IPS DF 4.7 (cell line): Measurements from ENCODE around the gene SPAG5.

ENCODE experiments used
- DNase-seq: peaks from one replicate; pipeline ENCODE4 v3.0.0-alpha.2; 2013; ENCODE audit warnings: low spot score; ENCODE audit errors: extremely low read depth

The SPAG5 gene

DNA sequence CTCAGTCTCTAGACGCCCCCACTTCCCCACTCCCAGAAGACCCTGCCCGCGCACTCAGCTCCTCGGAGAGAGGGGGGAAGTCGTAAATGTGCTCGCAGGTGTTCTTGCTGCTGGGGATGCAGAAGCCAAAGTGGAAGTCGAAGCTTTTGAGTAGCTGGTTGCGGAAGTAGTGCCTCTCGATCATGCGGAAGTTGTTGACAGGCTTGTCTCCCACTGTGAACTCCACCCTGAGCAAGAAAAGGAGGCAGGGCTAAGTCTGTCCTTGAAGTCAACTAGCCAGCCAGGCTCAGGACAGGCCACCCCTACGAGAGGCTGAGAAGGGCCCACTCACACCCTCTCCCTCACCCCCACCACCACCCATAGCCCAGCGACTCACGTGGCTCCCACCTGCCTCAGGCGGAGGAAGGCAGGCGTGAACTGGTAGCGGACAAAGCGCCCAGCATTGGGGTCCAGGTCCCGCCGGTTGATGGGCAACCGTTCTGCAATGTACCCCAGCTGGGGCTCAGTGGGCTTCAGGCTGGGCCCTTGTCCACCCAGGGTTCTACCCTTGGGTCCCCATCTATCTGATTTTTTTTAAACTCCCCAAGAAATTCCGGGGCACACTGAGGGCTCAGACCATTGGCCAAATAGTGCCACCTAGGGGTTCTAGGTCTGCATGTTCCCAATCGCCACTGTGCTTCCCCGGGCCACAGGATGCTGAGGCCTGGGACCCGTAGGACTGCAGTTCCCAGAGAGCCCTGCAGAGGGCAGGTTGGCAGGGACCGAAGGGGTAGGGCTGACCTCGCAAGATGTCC is 51.0 kb downstream of the SPAG5 start:
- peak; percentile 64 for DNase-seq

DNA sequence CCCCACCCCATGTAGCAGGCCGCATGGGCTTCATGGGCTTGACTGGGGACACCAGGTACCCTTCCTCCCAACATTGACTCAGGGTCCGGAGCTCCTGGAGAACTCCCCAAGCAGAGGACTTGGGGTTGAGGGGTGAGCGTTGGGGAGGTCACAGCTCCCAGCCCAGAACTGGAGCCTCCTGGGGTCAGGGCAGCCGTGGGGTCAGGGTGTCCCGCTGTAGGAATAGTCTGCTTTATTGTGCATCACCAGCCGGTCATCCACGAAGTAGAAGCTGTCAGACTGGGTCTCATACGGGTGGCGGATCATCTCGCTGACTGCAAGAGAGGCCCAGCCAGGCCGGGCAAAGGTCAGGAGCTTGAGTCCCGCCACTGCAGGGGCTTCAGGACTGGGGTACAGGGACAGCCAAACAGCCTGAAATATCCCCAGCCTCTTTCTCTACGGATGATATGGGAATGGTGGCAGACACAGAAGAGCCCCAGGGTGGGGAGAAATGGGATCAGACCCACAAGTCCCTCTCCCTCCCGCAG is 51.7 kb downstream of the SPAG5 start:
- no peak for DNase-seq

DNA sequence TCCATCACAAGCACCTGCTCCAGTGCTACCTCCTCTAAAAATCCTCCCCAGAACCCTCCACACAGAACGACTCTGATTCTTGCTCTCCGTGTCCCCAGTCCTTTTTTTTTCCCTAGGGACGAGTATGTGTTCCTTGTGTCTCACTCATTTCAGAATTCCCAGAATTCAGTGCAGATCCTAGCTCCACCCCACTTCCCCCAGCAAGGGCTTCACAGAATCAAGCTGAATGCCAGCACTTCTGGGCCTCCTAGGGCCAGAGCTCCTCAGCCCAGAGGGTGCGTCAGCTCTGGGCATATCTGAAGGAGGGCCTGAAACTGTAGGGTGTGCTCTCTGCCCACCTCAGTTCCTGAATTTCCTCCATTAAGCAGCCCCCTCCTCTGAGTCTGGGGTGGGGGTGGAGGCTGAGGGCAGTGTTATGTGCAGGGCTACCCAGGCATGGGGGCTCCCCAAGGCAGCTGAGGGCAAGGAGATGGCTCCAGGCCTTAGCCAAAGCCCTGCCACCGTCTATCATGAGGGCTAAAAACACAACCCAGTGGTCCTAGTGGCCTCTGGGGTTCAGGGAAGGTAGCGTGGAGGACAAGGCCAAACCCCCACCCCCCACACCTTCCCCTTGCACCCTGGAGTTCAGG is 52.9 kb downstream of the SPAG5 start:
- DNase-seq, result no peak

DNA sequence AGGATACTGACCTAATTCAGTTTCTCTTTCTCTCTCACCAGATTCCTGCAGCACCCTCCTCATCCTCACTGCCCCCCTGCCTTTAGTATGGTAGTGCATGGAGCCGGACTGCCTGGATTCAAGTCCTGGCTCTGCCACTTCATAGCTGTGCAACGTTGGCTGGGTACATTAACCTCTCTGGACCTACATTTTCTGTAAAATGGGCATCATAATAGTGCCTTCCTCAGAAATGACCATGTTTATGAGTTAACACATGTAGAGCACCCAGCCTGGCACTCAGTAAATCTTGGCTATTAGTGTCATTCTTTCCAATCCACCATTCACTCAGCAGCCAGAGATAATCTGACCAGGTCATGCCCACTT is 53.7 kb downstream of the SPAG5 start:
- no peak for DNase-seq

DNA sequence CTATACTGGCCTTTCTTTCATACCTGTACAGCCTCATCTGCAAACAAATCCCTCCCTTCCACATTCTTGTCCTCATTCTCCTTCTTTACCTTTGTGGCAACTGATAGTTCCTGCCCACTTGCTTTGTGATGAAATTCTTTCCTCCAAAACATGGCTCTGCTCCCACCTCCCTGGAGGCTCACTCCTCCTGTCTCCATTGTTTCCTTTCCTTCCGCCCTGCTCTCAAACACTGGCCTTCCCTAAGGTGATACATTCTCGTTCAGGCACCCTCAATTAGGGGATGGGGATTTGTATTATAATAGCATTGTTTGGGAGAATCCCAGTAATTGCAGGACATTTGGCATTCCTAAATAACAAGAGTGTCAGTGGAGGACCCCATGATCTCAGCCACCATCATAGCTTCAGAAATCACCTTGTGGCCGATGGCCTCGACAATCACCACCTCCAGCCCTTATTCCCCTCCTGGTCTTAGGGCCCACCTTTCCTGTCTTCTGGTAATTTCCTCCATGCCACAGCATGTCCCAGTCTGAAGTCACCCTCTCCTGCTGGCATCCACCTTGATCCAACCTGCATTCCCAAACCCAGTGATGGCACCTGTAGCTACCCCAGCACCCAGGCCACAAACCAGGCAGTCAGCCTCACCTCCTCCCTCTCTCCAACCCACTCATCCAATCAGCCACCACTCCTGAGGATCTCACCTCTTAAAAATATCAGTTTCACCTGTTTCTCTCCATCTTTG is 54.3 kb downstream of the SPAG5 start:
- no peak for DNase-seq

DNA sequence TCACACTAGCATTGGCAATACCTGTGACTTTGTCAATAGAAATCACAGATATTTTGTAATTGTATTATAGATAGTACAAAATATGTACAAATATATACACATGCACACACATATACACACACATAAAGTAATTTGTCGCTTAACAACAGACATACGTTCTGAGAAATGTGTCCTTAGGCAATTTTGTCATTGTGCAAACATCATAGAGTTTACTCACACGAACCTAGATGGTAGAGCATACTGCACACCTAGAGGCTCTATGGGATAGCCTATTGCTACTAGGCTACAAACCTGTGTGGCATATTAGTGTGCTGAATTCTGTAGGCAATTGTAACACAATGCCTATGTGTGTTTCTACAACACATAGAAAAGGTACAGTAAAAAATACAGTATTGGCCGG is 57.4 kb downstream of the SPAG5 start:
- DNase-seq, result no peak

DNA sequence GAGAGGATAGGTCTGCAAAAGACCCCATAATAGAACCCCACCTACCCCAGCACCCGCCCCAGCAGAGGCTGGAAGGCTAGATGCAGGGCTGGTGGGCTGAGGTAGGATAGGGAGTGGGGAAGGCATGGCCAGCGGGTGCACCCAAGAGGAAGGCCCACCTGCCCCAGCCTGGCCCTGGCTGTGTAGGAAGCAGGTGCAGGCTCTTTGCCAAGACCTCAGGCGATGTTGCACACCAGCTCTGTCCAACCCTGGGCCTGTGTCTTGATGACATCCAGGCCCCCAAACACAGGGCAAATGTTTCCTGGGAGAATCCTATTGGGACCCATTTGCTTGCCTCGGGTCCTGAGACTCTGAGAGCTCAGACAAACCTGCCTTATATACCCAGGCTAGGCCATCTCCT is 58.6 kb downstream of the SPAG5 start:
- DNase-seq, result no peak

DNA sequence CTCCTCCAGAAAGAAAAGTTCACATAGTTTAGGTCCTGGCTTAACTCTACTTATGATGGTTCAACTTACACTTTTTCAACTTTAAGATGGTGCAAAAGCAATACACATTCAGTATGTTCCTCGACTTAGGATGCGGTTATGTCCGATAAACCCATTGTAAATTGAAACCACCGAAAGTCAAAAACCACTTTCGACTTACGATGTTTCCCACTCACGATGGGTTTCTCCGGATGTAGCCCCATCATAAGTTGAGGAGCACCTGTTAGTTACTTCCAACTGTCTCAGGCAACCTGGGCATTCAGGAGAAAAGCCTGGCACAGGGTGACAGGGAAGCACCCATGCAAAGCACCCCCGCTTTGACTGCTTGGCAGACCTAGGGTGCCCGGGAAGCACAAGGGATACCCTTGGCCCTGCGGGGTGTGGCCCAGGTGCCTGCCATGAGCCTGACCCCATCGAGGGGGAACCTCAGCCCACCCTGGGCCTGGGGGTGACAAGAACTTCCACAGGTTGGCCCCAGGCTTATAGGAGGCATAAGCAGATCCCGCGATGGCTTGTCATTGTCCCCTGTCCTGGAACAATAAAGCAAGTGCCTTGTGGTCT is 60.4 kb downstream of the SPAG5 start:
- DNase-seq, result no peak

DNA sequence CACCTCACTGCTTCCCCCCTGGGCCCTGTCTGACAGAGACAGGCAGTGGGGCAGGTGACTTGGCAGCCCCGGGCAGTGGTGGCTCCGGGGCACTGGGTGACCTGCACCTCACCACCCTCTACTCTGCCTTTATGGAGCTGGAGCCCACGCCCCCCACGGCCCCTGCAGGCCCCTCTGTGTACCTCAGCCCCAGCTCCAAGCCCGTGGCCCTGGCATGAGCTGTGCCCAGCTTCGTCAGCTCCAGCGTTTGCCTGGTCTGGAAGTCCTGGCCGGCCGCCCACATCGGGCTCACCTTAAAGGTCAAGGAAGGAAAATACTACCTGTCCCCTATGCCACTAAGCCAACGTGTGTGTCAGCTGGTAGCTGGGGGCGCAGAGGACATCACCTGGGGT is 61.6 kb downstream of the SPAG5 start:
- no peak for DNase-seq

DNA sequence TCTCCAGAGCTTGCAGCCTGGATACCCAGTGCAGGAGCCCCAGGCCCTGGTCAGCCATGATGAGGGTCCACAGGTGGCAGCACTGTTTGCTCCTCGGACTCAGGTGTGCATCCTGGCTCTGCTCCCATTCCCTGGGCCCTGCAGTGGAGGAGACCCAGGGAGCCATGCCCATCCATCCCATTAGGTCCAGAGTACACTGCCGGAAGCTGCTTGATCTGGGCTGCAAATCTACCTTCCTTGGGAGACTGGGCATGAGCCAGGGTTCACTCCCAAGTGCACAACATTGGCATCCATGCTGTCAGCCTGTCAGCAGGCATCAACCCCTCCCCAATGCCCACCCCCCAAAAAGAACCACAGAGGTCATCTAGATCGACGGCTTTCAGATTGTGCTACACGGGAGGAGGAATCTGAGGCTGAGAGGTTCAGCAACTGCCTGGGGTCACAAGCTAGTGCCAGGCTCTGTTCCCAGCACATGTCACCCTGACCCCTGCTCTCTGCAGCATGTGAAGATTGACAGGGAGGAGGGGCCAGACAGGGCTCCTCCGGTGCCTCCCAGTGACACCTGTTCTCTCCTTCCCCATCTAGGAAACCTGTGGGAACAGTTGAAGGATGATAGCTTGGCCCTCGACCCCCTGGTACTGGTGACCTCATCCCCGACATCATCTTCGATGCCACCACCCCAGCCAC is 62.1 kb downstream of the SPAG5 start:
- no peak for DNase-seq

DNA sequence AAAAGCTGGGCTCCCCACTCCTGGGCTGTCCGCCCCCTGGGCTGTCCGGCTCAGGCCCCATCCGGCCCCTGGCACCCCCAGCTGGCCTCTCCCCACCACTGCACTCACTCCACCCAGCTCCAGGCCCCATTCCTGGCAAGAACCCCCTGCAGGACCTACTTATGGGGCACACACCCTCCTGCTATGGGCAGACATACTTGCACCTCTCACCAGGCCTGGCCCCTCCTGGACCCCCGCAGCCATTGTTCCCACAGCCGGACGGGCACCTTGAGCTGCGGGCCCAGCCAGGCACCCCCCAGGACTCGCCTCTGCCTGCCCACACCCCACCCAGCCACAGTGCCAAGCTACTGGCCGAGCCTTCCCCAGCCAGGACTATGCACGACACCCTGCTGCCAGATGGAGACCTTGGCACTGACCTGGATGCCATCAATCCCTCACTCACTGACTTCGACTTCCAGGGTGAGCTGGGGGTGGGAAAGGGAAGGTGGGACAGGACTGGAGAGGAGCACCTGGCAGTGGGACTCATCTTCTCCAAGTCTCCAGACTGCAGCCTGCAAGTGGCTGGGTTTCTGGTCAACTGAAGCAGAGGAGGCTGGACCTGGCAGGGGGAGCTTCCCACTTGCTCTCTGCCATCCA is 64.0 kb downstream of the SPAG5 start:
- no peak for DNase-seq

DNA sequence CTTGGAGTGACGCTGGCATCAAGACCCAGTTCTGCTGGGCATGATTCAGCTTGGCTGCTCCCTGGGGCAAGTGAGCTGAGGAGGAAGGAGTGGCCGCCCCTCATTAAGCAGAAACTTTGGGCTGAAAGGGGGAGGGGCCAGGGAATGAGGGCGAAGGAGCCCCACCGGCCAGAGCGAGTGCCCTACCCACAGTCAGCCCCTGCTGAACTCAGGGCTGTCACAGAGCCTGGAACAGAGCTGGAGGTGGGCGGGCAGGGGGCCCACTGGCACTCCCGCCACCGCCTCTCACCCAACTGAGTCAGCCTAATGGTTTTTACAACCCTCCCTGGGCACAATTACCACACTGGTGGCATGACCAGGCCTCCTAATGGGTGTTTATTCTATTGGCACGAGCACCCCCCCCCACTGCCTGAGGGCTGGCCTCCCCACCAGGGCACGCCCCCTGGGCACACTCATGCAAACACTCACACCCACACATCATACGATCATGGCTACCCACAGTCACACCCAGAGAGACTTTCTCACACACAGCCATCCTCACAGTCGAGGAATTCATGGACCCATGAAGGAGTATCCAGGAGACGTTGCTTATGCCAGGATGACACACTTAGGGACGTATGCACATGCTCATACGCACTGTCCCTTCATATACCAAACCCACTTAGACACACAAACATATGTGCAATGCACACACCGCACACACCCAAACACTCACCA is 65.6 kb downstream of the SPAG5 start:
- no peak for DNase-seq

DNA sequence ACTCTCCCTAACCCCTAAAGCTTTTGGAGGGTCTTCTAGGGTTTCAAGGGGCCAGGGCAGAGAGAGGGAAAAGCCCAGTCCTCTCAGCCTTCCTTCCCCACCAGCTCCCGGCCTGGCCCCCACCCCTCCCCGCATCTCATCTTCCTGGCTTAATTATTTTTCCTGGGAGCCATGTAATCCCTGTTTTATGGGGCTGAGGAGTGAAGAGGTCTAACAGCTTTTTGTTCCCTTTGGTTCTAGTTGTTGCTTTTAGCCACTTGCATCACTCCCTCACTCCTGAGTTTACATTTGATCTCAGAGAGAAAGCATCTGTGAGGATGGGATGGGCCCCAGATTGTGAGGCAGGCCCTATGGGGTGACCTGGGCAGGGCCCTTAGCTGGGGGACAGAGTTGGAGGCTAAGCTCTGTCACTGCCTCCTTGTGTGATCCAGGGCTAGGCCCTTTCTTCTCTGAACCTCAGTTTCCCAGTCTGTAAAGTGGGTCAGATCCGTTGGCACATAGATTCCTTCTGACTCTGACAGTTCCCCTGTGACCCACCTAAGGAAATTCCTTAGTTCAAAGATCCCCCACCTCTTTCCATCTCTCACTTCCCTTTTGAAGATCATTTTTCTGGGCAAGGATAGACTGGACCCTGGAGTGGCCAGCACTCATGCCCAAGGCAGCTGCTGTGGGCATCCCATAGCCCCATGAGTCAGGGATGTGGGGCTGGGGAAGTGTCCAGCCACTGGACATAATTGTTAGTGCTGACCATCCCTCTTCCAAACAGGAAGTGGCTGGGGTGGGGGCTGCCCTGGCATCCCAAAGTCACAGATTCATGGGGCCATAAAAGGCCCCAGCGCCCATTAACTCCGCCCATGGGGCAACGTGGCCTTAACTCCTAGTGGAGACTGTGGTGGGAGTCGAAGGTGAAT is 66.5 kb downstream of the SPAG5 start:
- DNase-seq, result no peak

DNA sequence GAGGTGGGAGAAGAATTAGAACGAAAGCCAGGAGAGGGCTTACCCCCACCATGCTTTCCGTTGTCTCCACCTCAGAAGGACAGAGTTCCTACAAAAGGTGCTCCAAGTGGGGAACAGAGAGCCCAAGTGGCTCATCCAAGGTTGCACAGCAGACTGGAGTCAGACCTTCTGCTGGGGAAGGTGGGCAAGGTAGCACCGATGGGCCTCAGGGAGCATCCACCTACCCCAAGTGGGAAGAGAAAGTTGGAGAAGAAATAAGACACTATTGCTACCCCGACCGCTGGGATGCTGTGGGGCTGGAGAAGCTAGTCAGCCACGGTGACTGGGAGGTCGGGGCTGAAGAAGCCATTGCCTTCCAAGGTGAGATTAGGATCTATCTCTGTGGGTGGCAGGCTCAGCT is 67.9 kb downstream of the SPAG5 start:
- no peak for DNase-seq

DNA sequence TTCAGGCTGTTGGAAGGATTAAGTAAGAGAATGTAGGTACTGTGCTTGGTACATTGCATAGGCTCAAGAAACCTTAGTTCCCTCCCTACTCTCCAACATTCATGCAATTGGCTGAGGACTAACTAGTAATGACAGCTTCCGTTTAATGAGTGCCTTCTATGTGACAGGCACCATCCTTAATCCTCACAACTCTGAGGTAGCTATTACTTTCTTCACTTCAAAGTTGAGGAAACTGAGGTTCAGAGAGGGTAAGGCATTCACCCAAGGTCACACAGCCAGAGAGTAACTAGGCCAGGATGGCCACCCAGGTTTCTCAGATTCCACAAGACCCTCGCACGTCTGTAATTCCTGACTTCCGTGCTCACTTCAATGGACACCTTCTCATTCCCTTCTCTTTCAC is 68.6 kb downstream of the SPAG5 start:
- DNase-seq, result no peak

DNA sequence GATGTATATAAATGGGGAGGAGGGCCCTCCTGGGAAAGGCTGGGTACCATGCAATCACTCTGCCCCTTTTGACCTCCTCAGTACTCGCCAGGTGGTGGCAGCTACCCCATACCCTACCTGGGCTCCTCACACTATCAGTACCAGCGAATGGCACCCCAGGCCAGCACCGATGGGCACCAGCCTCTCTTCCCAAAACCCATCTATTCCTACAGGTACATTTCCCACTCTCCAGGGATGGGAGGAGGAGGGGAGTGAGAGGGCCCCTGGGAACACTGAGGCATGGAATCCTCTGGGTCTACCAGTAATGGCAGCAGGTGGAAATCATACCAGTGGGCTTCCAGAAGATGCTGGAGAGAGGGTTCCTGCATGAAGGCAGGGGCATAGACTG is 69.8 kb downstream of the SPAG5 start:
- DNase-seq, result no peak

DNA sequence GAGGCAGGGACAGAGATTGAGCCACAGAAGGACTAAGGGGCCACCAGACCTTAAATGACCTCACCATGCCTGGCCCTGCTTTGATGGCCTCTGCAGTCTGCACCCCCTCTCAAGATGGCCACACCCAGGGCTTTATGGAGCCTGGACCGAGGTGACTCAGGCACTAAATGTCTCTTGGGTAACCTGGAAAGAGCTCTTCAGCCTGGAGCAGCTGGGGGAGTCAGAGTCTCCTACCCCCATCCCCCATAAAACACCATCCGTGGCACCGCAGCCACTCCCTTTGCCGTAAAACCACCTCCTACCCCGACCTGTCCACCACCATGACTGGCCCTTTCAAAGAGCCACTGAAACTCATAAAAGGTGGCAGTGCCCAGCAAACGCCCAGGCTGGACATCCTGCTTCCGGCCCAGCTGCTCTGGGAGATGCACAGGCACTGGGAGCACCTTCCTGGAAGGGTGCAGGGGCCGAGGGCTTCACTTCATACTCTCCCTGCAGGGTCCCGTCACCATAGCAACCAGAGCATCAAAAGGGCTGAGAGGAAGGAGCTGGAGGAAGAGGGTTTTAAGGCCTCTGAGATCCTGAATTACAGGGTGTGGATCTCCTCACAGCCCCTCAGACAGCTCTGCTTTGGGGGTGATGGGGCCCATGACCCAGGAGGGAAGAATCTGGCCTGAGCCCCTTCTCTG is 70.4 kb downstream of the SPAG5 start:
- DNase-seq, result no peak

DNA sequence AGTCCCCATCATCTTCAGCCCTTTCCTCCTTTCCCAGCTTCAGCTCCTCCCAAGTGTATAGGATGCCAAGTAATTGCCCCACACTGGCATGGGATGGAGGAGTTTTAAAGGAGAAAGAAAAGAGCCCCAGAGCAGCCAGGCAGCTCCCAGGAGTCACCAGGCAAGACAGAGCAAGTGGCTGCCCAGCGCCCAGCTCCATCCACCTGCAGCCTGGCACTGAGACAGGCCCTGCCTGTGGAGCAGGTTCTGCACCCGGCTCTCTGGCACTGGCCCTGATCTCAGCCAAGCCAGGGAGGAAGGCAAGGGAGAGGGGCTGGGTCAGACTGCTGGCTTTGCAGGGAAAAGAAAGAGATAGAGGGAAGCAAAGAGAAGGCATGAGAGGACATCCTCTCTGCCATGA is 71.0 kb downstream of the SPAG5 start:
- no peak for DNase-seq
